Prostate gland (tissue), 2 donors: ENCODE results near the gene DCP1B.

Experiments used
- POLR2A ChIP-seq: fragments of 450-650 bp; IDR thresholded peaks from one replicate; pipeline ENCODE4 v1.6.1; 2016; ENCODE audit warnings: antibody characterized with exemption, mild to moderate bottlenecking
- POLR2AphosphoS5 ChIP-seq: sonication (generic); formaldehyde crosslinking; IDR thresholded peaks from one replicate; pipeline ENCODE4 v1.6.1; 2017; ENCODE audit warnings: antibody characterized with exemption
- TF ChIP-seq, protein P1 (sequence below), 4 experiments: fragments of 200-600 bp in 2 of 4; fragments of 450-650 bp in 2 of 4; sonication (generic) in 2 of 4; IDR thresholded peaks; 1 replicate in 3 of 4; 2 replicates in 1 of 4; pipeline ENCODE4 v1.5.1; 2016 to 2019; ENCODE audit warnings: antibody characterized with exemption in 4 of 4, mild to moderate bottlenecking in 2 of 4, moderate library complexity in 2 of 4

DNA sequence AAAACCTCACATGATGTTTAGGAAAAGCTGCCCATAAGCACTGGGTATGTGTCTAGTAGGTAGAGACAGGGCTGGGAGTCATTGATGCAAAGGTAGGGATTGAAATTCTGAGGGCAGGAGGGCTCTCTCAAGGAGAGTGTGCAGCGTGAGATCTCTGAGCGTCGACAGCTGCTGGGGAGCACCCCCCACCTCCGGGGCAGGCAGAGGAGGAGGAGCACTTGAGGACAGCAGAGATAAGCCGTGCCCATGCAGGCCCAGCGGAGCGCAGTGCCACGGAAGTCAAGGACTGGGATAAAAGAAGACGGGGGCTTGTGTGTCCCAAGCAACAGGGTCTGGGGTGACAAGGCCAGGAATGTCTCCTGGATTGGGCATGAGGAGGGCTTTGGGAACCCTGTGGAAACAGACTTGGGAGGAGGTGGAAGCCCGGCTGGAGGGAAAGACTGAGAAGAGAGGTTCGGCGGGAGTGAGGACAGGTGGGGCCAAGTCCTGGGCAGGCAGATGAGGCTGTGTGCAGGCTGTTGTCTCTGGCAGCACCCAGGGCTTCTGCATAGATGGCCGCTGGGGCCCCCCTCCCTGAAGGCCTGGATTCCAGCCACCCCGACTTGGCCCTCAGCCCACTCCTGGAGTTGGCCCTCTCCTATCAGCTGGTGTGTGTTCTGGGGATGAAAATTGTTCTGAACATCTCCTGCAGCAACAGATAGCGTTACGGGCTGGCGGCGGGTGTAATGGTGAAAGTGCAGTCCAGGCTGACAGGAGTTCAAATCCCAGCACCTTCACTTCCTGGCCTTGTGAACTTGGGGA is 87.7 kb downstream of the DCP1B start:
- TF ChIP-seq, protein P1, sequence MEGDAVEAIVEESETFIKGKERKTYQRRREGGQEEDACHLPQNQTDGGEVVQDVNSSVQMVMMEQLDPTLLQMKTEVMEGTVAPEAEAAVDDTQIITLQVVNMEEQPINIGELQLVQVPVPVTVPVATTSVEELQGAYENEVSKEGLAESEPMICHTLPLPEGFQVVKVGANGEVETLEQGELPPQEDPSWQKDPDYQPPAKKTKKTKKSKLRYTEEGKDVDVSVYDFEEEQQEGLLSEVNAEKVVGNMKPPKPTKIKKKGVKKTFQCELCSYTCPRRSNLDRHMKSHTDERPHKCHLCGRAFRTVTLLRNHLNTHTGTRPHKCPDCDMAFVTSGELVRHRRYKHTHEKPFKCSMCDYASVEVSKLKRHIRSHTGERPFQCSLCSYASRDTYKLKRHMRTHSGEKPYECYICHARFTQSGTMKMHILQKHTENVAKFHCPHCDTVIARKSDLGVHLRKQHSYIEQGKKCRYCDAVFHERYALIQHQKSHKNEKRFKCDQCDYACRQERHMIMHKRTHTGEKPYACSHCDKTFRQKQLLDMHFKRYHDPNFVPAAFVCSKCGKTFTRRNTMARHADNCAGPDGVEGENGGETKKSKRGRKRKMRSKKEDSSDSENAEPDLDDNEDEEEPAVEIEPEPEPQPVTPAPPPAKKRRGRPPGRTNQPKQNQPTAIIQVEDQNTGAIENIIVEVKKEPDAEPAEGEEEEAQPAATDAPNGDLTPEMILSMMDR (IDR thresholded peaks at IDR 0.05) = no peak
- TF ChIP-seq POLR2A (no peak), POLR2AphosphoS5 (no peak)
